ENCODE measurements around the gene NYAP2.

- TF ChIP-seq RAD21 (IDR thresholded peaks at IDR 0.05; ENCODE audit: low read depth) = no peak
- TF ChIP-seq, protein P1, sequence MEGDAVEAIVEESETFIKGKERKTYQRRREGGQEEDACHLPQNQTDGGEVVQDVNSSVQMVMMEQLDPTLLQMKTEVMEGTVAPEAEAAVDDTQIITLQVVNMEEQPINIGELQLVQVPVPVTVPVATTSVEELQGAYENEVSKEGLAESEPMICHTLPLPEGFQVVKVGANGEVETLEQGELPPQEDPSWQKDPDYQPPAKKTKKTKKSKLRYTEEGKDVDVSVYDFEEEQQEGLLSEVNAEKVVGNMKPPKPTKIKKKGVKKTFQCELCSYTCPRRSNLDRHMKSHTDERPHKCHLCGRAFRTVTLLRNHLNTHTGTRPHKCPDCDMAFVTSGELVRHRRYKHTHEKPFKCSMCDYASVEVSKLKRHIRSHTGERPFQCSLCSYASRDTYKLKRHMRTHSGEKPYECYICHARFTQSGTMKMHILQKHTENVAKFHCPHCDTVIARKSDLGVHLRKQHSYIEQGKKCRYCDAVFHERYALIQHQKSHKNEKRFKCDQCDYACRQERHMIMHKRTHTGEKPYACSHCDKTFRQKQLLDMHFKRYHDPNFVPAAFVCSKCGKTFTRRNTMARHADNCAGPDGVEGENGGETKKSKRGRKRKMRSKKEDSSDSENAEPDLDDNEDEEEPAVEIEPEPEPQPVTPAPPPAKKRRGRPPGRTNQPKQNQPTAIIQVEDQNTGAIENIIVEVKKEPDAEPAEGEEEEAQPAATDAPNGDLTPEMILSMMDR (IDR thresholded peaks at IDR 0.05 in 2 of 3, conservative IDR thresholded peaks at IDR 0.05 in 1 of 3; ENCODE audit: borderline replicate concordance in 1 of 3, insufficient read depth in 1 of 3, low read depth in 2 of 3, low read length in 2 of 3) = no peak
- no peak for TF ChIP-seq EGR1 (IDR thresholded peaks at IDR 0.05; ENCODE audit: low read depth)
- no peak for TF ChIP-seq EZH2phosphoT487 (IDR thresholded peaks at IDR 0.05; ENCODE audit: borderline replicate concordance)
- TF ChIP-seq EZH2 (IDR thresholded peaks at IDR 0.05) = no peak
- TF ChIP-seq POLR2AphosphoS5 (IDR thresholded peaks at IDR 0.05; ENCODE audit: low read depth, low read length) = no peak
- no peak for TF ChIP-seq SP1 (IDR thresholded peaks at IDR 0.05; ENCODE audit: low read depth)
- no peak for TF ChIP-seq POLR2A (IDR thresholded peaks at IDR 0.05; ENCODE audit: borderline replicate concordance, extremely low read depth, insufficient read depth, insufficient read length)
- no peak for TF ChIP-seq JUND (IDR thresholded peaks at IDR 0.05)
- TF ChIP-seq CEBPB (IDR thresholded peaks at IDR 0.05; ENCODE audit: low read depth) = no peak
- TF ChIP-seq, protein P2, sequence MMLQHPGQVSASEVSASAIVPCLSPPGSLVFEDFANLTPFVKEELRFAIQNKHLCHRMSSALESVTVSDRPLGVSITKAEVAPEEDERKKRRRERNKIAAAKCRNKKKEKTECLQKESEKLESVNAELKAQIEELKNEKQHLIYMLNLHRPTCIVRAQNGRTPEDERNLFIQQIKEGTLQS (IDR thresholded peaks at IDR 0.05) = no peak
- TF ChIP-seq YY1 (IDR thresholded peaks at IDR 0.05; ENCODE audit: extremely low read depth, insufficient replicate concordance, low read depth, low read length) = no peak
- TF ChIP-seq ZBTB33 (IDR thresholded peaks at IDR 0.05; ENCODE audit: extremely low read depth, insufficient replicate concordance, low read length) = no peak
- no peak for TF ChIP-seq FOSL1 (IDR thresholded peaks at IDR 0.05; ENCODE audit: low read depth)
Measured at GRCh38 chr2:225465827-225466226, 66.3 kb downstream of the NYAP2 start.

Data from HCT116 (cell line).